ENCODE results near the gene OVCA2. TPM values are rescaled to one million over a fixed set of nuclear protein-coding genes. Genes with fewer than 3 reads are reported as not detected.

The OVCA2 gene
- total and polyA plus RNA-seq, 3 experiments from 2014 or later: 54.2 to 60.0 (median 56.2) TPM

GRCh38 chr17:2018716-2019510 is 22.9 kb upstream of the OVCA2 start:
- Mint-ChIP-seq H3K9me3 (peaks cover 0 to under 1% (median 0%) of the 10 kb centered on the region in 5 donors), H3K36me3 (no peaks in the 10 kb centered on the region), H3K27me3 (peaks cover 26 to 31% of the 10 kb centered on the region in 2 donors), H3K27ac (no peak overlapping the region), H3K4me3 (no peak overlapping the region), H3K4me1 (peaks cover 6 to 19% (median 13%) of the 10 kb centered on the region in 3 donors)
- no peaks in the 10 kb centered on the region for H3K36me3 ChIP-seq (ENCODE audit: insufficient read depth, low read length)
- H3K9me3 ChIP-seq (ENCODE audit: low read length): no peaks in the 10 kb centered on the region
- H3K4me3 ChIP-seq (ENCODE audit: low read length): no peak overlapping the region
- CTCF ChIA-PET: no interaction called here
- H3K27ac ChIP-seq (ENCODE audit: low read depth, low read length): no peak overlapping the region
- POLR2A ChIA-PET: no interaction called here
- peaks cover 4% of the 10 kb centered on the region for H3K27me3 ChIP-seq (ENCODE audit: insufficient read depth, low read length, poor library complexity, severe bottlenecking)
- no peak for DNase-seq
- H3K4me1 ChIP-seq (ENCODE audit: insufficient read depth, low read length): peaks cover 8% of the 10 kb centered on the region

GRCh38 chr17:2019723-2020122 is 22.1 kb upstream of the OVCA2 start:
- no peak for DNase-seq
- Mint-ChIP-seq H3K27ac (no peak overlapping the region), H3K4me3 (no peak overlapping the region), H3K4me1 (peaks cover 6 to 22% (median 16%) of the 10 kb centered on the region in 3 donors), H3K27me3 (peaks cover 26 to 30% of the 10 kb centered on the region in 2 donors), H3K9me3 (no peaks in the 10 kb centered on the region), H3K36me3 (no peaks in the 10 kb centered on the region)
- Histone ChIP-seq H3K9me3 (ENCODE audit: low read length) (no peaks in the 10 kb centered on the region), H3K27ac (ENCODE audit: low read depth, low read length) (no peak overlapping the region), H3K27me3 (ENCODE audit: insufficient read depth, low read length, poor library complexity, severe bottlenecking) (peaks cover 11% of the 10 kb centered on the region), H3K36me3 (ENCODE audit: insufficient read depth, low read length) (no peaks in the 10 kb centered on the region), H3K4me3 (ENCODE audit: low read length) (no peak overlapping the region), H3K4me1 (ENCODE audit: insufficient read depth, low read length) (peaks cover 14% of the 10 kb centered on the region)
- POLR2A ChIA-PET: no interaction called here
- CTCF ChIA-PET: interaction anchor here (1.1 kb wide), 1 partner anchor 225 kb away, joined by 4 read pairs; no protein-coding TSS in a partner anchor

- DNase-seq: no peak
- H3K27ac ChIP-seq (ENCODE audit: low read depth, low read length): no peak overlapping the region
- Mint-ChIP-seq H3K4me1 (peaks cover 6 to 27% (median 16%) of the 10 kb centered on the region in 3 donors), H3K9me3 (no peaks in the 10 kb centered on the region), H3K36me3 (no peaks in the 10 kb centered on the region), H3K27ac (no peak overlapping the region), H3K4me3 (no peak overlapping the region), H3K27me3 (peaks cover 30 to 31% of the 10 kb centered on the region in 2 donors)
- H3K36me3 ChIP-seq (ENCODE audit: insufficient read depth, low read length): no peaks in the 10 kb centered on the region
- peaks cover 11% of the 10 kb centered on the region for H3K27me3 ChIP-seq (ENCODE audit: insufficient read depth, low read length, poor library complexity, severe bottlenecking)
- H3K9me3 ChIP-seq (ENCODE audit: low read length): no peaks in the 10 kb centered on the region
- peaks cover 16% of the 10 kb centered on the region for H3K4me1 ChIP-seq (ENCODE audit: insufficient read depth, low read length)
- POLR2A ChIA-PET: no interaction called here
- H3K4me3 ChIP-seq (ENCODE audit: low read length): no peak overlapping the region
- CTCF ChIA-PET: interaction anchor here (1.1 kb wide), 1 partner anchor 224 kb away, joined by 4 read pairs; no protein-coding TSS in a partner anchor
These were observed 21.1 kb upstream of the OVCA2 start for GRCh38 chr17:2020721-2021120.

- Mint-ChIP-seq H3K27me3 (peaks cover 36 to 39% of the 10 kb centered on the region in 2 donors), H3K36me3 (no peaks in the 10 kb centered on the region), H3K4me3 (peak overlapping the region; percentile 45 to 76 (median 63)), H3K9me3 (no peaks in the 10 kb centered on the region), H3K27ac (peak overlapping the region in 3 of 8 donors; percentile 39 to 64 (median 47)), H3K4me1 (peaks cover 12 to 34% (median 20%) of the 10 kb centered on the region in 3 donors)
- POLR2A ChIA-PET: no interaction called here
- H3K4me3 ChIP-seq (ENCODE audit: low read length): no peak overlapping the region
- DNase-seq: peak in 1 of 5 donors; percentile 27
- H3K27ac ChIP-seq (ENCODE audit: low read depth, low read length): no peak overlapping the region
- H3K27me3 ChIP-seq (ENCODE audit: insufficient read depth, low read length, poor library complexity, severe bottlenecking): peaks cover 16% of the 10 kb centered on the region
- H3K4me1 ChIP-seq (ENCODE audit: insufficient read depth, low read length): peaks cover 22% of the 10 kb centered on the region
- H3K9me3 ChIP-seq (ENCODE audit: low read length): no peaks in the 10 kb centered on the region
- H3K36me3 ChIP-seq (ENCODE audit: insufficient read depth, low read length): no peaks in the 10 kb centered on the region
- CTCF ChIA-PET: no interaction called here
These were observed 19.1 kb upstream of the OVCA2 start for GRCh38 chr17:2022647-2023240.

GRCh38 chr17:2023256-2023655 is 18.6 kb upstream of the OVCA2 start:
- Histone ChIP-seq H3K4me3 (ENCODE audit: low read length) (no peak overlapping the region), H3K9me3 (ENCODE audit: low read length) (no peaks in the 10 kb centered on the region), H3K27ac (ENCODE audit: low read depth, low read length) (no peak overlapping the region), H3K4me1 (ENCODE audit: insufficient read depth, low read length) (peaks cover 22% of the 10 kb centered on the region), H3K36me3 (ENCODE audit: insufficient read depth, low read length) (no peaks in the 10 kb centered on the region), H3K27me3 (ENCODE audit: insufficient read depth, low read length, poor library complexity, severe bottlenecking) (peaks cover 16% of the 10 kb centered on the region)
- no peak for DNase-seq
- peak overlapping the region; percentile 45 to 76 (median 63) for H3K4me3 Mint-ChIP-seq
- no peaks in the 10 kb centered on the region for H3K9me3 Mint-ChIP-seq
- H3K27ac Mint-ChIP-seq: peak overlapping the region in 1 of 8 donors; percentile 38
- no peaks in the 10 kb centered on the region for H3K36me3 Mint-ChIP-seq
- POLR2A ChIA-PET: no interaction called here
- CTCF ChIA-PET: interaction anchor here (0.8 kb wide), 1 partner anchor 221 kb away, joined by 3 read pairs; no protein-coding TSS in a partner anchor
- H3K4me1 Mint-ChIP-seq: peaks cover 12 to 34% (median 20%) of the 10 kb centered on the region in 3 donors
- H3K27me3 Mint-ChIP-seq: peaks cover 38% of the 10 kb centered on the region in 2 donors

GRCh38 chr17:2023692-2024571 is 17.9 kb upstream of the OVCA2 start:
- peaks cover 35 to 37% of the 10 kb centered on the region in 2 donors for H3K27me3 Mint-ChIP-seq
- POLR2A ChIA-PET: interaction anchor here (0.6 to 1.0 kb wide), 2 partner anchors 26 to 307 kb away, joined by 3 read pairs; no protein-coding TSS in a partner anchor
- Histone ChIP-seq H3K27ac (ENCODE audit: low read depth, low read length) (no peak overlapping the region), H3K9me3 (ENCODE audit: low read length) (no peaks in the 10 kb centered on the region), H3K4me1 (ENCODE audit: insufficient read depth, low read length) (peaks cover 22% of the 10 kb centered on the region), H3K27me3 (ENCODE audit: insufficient read depth, low read length, poor library complexity, severe bottlenecking) (peaks cover 16% of the 10 kb centered on the region), H3K36me3 (ENCODE audit: insufficient read depth, low read length) (no peaks in the 10 kb centered on the region), H3K4me3 (ENCODE audit: low read length) (peak overlapping the region; percentile 50)
- peak overlapping the region in 2 of 8 donors; percentile 55 to 58 for H3K27ac Mint-ChIP-seq
- CTCF ChIA-PET: interaction anchor here (0.8 to 2.7 kb wide), 5 partner anchors 10 to 375 kb away, joined by 3 to 13 read pairs (median 5); partner anchors contain the start of gene HIC1
- no peaks in the 10 kb centered on the region for H3K9me3 Mint-ChIP-seq
- H3K4me3 Mint-ChIP-seq: peak overlapping the region; percentile 72 to 82 (median 76)
- DNase-seq: peak; percentile 19 to 68 (median 44)
- H3K36me3 Mint-ChIP-seq: no peaks in the 10 kb centered on the region
- H3K4me1 Mint-ChIP-seq: peaks cover 12 to 34% (median 20%) of the 10 kb centered on the region in 3 donors

- H3K9me3 ChIP-seq (ENCODE audit: low read length): no peaks in the 10 kb centered on the region
- POLR2A ChIA-PET: interaction anchor here (1.0 to 1.1 kb wide), 3 partner anchors 154 to 308 kb away, joined by 3 to 4 read pairs (median 3); no protein-coding TSS in a partner anchor
- no peak overlapping the region for H3K27ac ChIP-seq (ENCODE audit: low read depth, low read length)
- Mint-ChIP-seq H3K27me3 (peaks cover 29 to 31% of the 10 kb centered on the region in 2 donors), H3K36me3 (no peaks in the 10 kb centered on the region), H3K27ac (no peak overlapping the region), H3K9me3 (no peaks in the 10 kb centered on the region), H3K4me1 (peaks cover 12 to 36% (median 20%) of the 10 kb centered on the region in 3 donors), H3K4me3 (peak overlapping the region in 6 of 7 donors; percentile 63 to 86 (median 76))
- H3K27me3 ChIP-seq (ENCODE audit: insufficient read depth, low read length, poor library complexity, severe bottlenecking): peaks cover 16% of the 10 kb centered on the region
- H3K36me3 ChIP-seq (ENCODE audit: insufficient read depth, low read length): no peaks in the 10 kb centered on the region
- H3K4me3 ChIP-seq (ENCODE audit: low read length): peak overlapping the region; percentile 50
- H3K4me1 ChIP-seq (ENCODE audit: insufficient read depth, low read length): peaks cover 25% of the 10 kb centered on the region
- CTCF ChIA-PET: interaction anchor here (1.2 to 2.7 kb wide), 5 partner anchors 11 to 376 kb away, joined by 3 to 13 read pairs (median 5); partner anchors contain the start of gene HIC1
- DNase-seq: no peak
These were observed 17.1 kb upstream of the OVCA2 start for GRCh38 chr17:2024572-2025219.
